Erythroblast (primary cell): ENCODE data around the gene C6orf118.

ENCODE experiments used
- GATA1 ChIP-seq: IDR thresholded peaks from 2 replicates; pipeline ENCODE4 v1.6.1; 2011; ENCODE audit warnings: low read depth, mild to moderate bottlenecking, control low read depth, low read length, moderate library complexity
- POLR2A ChIP-seq: IDR thresholded peaks from 2 replicates; pipeline ENCODE4 v1.6.1; 2011; ENCODE audit warnings: mild to moderate bottlenecking, low read length

GRCh38 chr6:165231581-165232561 lies 77.5 kb downstream of the C6orf118 start:
- TF ChIP-seq POLR2A: no peak
- TF ChIP-seq GATA1: no peak
